D341Med (cell line): Measurements from ENCODE around the gene NAP1L1.
A peak's percentile ranks its signal among the peaks of the same experiment; 100 is the strongest.

ENCODE experiments used
- DNase-seq: peaks from one replicate; pipeline ENCODE4 v3.0.0; 2012; ENCODE audit warnings: low spot score

The NAP1L1 gene, protein sequence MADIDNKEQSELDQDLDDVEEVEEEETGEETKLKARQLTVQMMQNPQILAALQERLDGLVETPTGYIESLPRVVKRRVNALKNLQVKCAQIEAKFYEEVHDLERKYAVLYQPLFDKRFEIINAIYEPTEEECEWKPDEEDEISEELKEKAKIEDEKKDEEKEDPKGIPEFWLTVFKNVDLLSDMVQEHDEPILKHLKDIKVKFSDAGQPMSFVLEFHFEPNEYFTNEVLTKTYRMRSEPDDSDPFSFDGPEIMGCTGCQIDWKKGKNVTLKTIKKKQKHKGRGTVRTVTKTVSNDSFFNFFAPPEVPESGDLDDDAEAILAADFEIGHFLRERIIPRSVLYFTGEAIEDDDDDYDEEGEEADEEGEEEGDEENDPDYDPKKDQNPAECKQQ

DNA sequence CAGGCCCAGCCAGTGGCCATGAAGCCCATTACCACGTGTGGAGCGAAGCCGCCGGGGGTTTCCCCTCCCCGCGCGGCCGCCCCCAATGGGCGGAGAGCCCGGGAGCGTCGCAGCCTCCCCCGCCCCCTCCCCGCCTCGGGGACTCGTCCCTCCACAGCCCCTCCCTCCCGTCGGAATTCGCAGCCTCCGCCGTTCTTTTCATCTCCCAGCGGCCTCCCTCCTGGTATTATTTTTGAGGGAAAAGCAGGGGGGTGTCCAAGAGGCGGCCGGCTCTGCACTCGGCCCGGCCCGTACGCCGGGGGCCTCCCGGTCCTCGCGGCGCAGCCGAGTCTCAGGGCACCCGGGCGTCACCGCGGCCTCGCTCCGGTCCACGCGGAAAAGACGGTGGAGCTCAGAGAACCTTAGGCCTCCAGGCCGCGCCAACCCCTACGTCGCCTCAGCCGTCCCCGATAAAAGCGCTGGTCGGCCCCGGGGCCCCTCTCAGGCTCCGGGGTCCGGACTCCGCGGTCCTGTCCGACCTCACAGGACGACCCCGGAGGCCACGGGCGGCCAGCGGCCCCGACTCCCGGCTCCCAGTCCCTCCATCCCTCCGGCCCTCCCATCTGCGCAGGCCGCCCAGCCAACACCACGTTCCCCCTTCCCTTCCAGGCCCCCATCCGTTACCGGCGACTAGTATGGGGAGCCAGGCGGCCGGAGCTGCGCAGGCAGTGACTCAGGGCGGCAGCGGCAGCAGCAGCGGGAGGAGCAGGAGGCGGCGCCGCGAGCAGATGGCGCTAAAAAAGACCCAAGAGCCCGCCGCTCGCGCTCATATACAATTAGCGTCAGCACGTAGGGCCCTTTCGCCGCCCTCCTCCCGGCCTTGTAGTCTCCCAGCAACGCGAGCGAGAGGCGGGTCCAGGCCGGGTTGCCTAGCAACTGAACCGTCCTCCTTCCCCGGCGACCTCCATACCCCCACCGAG is at the start of gene NAP1L1:
Gene NAP1L1 (minus strand): TSS at position 782 of the 959 bp plus-strand sequence. CDS start 10,466 bp downstream, outside the sequence.
- peak; percentile 96 for DNase-seq

GRCh38 chr12:76127588-76127987 is 43.1 kb upstream of the NAP1L1 start:
- DNase-seq: no peak

DNA sequence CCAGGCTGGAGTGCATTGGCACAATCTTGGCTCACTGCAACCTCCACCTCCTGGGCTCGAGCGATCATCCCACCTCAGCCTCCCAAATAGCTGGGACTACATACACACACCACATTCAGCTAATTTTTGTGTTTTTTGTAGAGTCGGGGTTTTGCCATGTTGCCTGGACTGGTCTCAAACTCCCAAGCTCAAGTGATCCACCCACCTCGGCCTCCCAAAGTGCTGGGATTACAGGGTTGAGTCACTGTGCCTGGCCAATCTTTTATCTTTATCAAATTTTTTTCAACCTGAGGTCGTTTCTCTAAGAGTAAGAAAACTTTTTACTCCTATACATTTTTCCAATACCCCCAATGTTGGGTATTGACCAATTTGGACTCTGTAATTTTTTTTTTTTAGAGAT is 40.0 kb upstream of the NAP1L1 start:
- no peak for DNase-seq

- DNase-seq: no peak
Measured at GRCh38 chr12:76123259-76124212, 39.1 kb upstream of the NAP1L1 start.

DNA sequence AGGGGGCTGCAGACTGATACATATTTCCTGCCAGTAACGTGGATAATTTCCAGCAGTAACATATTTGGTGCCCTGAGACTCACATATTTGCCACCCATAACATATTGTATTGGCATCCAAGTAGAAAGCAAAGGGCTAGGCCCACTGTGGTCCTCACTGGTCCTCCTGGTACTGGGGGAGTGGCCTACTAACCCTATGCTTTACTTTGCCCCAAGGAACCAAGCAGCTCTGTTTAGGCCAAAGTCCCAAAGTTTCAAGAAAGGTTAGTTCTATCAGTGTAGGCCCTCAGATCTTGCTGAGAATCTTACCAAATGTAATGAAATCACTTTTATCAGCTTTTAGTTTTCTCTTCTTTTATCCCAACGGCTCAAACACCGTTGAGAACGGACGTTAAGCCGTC is 35.4 kb upstream of the NAP1L1 start:
- no peak for DNase-seq

GRCh38 chr12:76117751-76118150 is 33.3 kb upstream of the NAP1L1 start:
- DNase-seq: no peak

DNA sequence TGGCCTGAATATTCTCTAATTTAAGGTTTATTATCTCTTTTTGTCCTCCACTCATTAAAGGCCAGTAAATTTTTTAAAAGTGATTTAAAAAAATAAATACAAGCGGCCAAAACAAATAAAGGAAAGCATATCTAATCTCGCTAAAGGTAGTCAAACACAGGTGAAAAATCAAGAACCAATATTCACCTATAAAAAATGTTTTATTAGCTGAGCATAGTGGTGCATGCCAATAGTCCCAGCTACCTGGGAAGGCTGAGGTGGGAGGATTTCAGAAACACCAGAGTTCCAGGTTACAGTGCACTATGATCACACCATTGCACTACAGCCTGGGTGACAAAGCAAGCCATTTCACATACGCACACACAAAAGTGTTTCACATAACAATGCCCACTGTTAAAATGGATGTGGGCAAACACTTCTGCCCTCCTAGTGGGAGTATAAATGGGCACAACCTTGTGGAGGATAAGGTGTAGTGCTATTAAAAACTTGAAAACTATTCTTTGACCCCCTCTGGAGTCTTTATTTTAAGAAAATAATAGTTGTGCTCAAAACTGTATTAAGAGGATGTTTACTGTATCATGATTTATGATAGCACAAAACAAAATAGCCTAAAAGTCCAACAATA is 32.7 kb upstream of the NAP1L1 start:
- no peak for DNase-seq

DNA sequence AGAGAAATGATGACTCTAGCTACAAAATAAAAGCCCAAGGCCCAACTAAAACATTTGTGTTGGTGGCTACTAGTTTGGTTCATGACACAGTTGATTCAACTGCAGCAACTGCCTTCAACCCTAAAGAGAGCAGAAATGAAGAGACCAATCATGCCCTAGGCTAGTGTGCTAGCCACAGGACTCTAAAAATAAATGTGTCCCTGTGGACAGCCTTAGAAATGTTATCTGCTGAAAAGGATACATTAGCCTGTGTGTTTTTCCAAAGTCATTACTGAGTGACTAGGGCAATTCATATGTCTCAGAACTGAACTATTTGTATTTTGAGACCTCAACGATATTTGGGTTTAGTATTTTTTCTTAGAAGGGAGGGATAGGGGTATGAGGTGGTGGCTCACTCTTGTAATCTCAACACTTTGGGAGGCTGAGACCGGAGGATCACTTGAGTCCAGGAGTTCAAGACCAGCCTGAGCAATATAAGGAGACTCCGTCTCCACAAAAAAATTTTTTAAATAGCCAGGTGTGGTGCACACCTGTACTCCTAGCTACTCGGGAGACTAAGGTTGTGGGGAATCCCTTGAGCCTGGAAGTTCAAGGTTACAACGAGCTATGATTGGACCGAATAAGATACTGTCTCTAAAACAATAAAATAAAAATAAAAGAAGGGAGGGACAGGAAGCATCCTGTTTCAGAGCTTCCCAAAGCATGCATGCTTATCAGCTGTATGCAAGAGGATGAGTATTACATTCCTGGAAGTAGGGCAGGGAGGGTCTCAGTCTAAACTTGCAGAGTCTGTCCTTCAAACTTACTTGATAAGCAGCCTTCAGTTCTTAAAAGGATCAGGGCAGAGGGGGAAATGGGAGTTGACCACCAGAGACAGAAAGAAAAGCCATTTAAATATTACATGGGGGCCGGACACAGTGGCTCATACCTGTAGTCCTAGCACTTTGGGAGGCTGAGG is 29.6 kb upstream of the NAP1L1 start:
- DNase-seq: no peak

- no peak for DNase-seq
Measured at GRCh38 chr12:76111209-76111749, 26.8 kb upstream of the NAP1L1 start.

- DNase-seq: no peak
Measured at GRCh38 chr12:76109879-76110278, 25.4 kb upstream of the NAP1L1 start.

DNA sequence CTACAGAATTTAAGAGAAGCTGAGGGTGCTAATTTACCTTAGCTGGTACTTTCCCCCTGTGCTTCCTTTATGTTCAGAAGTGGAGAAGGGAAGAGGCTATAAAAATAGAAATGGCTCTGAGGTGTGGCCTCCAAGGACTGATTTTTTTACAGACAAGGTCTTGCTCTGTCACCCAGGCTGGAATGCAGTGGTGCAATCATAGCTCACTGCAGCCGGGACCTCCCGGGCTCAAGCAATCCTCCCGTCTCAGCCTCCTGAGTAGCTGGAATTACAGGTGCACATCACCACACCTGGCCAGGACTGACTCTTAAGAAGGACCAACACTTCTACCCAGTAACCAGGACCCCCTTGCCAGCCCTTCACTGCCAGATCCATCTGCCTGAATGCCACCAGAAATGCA is 23.9 kb upstream of the NAP1L1 start:
- no peak for DNase-seq

GRCh38 chr12:76106631-76107030 is 22.1 kb upstream of the NAP1L1 start:
- no peak for DNase-seq

DNA sequence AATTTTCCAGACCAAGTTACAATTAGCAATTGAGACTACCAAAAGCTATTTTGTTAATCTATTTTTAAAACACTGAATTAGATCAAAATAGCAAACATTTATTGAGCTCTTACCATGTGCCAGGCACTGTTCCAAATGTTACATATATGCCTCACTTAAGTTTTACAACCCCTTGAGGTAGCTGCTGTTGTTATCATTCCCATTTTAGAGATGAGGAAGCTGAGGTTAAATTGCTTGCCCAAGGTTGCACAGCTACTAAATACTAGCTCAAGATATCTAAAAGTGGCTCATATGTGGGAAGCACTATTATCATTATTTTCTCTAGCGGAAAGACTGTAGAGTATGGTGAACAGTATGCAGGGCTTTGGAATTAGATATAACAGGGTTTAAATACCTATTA is 19.5 kb upstream of the NAP1L1 start:
- DNase-seq: no peak

DNA sequence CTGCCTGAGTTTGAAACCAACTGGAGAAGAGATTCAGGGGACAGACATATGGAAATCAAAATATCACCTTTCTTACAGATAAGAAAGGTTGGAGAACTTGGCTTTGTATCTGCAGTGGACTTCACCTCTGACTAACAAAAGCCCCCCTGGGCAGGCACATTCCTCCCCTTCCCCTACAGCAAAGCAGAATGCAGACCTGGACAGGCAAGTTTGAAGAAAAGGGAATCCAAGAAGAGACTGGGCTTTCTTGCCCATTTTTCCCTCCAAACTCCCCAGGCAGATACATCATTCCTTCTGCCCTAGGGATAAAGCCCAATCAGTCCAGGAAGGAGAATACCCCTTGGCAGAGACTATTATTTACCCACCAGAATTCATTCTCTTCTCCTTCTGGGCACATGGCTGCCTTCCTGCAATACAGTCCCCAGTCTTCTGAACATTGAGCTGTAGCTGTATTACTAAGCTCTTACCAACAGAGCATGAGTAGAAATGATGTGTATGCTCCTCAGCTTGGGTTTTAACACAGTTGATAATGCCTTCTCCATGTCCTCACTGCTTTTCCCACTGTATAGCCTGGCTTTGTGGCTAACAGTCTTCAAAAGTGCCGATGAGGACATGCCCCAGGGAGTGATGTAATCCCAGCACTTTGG is 17.4 kb upstream of the NAP1L1 start:
- no peak for DNase-seq

DNA sequence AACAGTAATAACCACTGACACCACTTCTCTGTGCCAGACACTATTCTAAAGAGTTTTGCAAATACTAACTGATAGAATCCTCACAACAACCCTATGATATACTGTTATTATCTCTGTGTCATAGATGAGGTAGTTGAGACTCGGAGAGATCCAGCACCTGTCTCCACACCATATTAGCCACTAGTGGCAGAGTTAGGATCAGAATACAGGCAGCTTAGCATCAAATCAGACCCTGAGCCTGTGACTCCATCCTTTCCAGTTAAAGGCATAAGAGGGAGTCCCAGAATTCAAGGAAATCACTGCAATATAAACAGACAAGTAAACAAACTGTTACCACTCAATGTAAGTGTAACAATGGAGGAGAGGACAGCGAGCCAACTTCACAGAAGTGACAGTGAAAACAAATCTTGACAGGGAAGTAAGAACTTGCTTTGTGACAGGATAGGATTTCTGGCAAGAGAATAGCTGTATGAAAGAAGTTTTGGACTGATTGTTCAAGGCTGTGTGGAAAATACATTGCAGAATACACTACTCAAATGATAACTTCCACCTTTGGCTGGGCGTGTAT is 11.7 kb upstream of the NAP1L1 start:
- DNase-seq: no peak

- DNase-seq: no peak
Measured at GRCh38 chr12:76094754-76095153, 10.3 kb upstream of the NAP1L1 start.

- no peak for DNase-seq
Measured at GRCh38 chr12:76091246-76091754, 6.8 kb upstream of the NAP1L1 start.

DNA sequence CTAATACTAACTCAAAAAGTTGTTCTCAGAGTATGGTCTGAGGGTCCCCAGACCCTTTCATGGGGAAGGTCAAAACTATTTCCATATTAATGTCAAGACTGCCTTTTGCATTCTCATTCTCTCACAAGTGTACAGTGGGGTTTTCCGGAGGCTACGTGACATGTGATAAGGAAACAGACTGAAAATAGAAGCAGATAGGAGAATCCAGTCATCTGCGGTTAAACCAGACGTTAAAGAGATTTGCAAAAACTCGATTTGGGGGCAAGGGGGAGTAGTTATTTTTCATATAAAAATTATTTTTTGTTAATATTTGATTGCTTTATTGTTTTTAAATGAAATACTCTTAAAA is 1.0 kb upstream of the NAP1L1 start:
- DNase-seq: no peak
